IMR-90 (cell line): ENCODE results near the gene DUSP2. TPM values are rescaled to one million over a fixed set of nuclear protein-coding genes. Genes with fewer than 3 reads are reported as not detected.

Experiments
- ATAC-seq: fragments of 200-7000 bp; cut with Tn5 transposase; 2 replicates; pipeline ENCODE4 v1.9.1; 2020; ENCODE audit warnings: low read depth, mild to moderate bottlenecking, moderate library complexity
- BruUV-seq: library from RNA; stranded (reverse); fragments of 400-500 nt; replicated peaks from 2 replicates; lab custom pipeline; 2021; lab: Mats Ljungman, UMichigan
- CTCF ChIA-PET: fragments of 300-600 bp; formaldehyde crosslinking; extraction: SDS; loops from one replicate; lab custom pipeline; 2021; ENCODE audit warnings: antibody characterized with exemption; lab: Yijun Ruan, JAX
- POLR2A ChIA-PET: fragments of 300-600 bp; sonication (Branson Sonifier 250); formaldehyde crosslinking; loops from one replicate; lab custom pipeline; 2022; ENCODE audit warnings: antibody characterized with exemption; ENCODE audit not compliant: unreplicated experiment; lab: Charles Lee
- DNase-seq: peaks from one replicate; pipeline ENCODE4 v3.0.0; 2013
- H2AFZ ChIP-seq: replicated peaks from 2 replicates; pipeline ENCODE3; 2013; ENCODE audit warnings: low read length, mild to moderate bottlenecking; ENCODE audit not compliant: poor library complexity
- H2AK5ac ChIP-seq: 2 replicates; pipeline ENCODE4 v1.6.1; 2013; ENCODE audit warnings: low read depth, low read length, inconsistent platforms
- H2AK9ac ChIP-seq: replicated peaks from 2 replicates; pipeline ENCODE3; 2013; ENCODE audit warnings: mild to moderate bottlenecking, low read depth, low read length, moderate library complexity; ENCODE audit not compliant: poor library complexity
- H2BK120ac ChIP-seq: 2 replicates; pipeline ENCODE4 v1.6.1; 2013; ENCODE audit warnings: low read depth, low read length, inconsistent platforms
- H2BK15ac ChIP-seq: 3 replicates; pipeline ENCODE4 v1.6.1; 2013; ENCODE audit warnings: low read depth, low read length, inconsistent platforms
- H2BK20ac ChIP-seq: 2 replicates; pipeline ENCODE4 v1.6.1; 2013; ENCODE audit warnings: low read depth, mild to moderate bottlenecking, inconsistent platforms, low read length, moderate library complexity
- H2BK5ac ChIP-seq: 2 replicates; pipeline ENCODE4 v1.6.1; 2013; ENCODE audit warnings: mild to moderate bottlenecking, low read depth, low read length, inconsistent platforms; ENCODE audit not compliant: poor library complexity, severe bottlenecking
- H3K14ac ChIP-seq: replicated peaks from 2 replicates; pipeline ENCODE4 v1.6.1; 2013; ENCODE audit warnings: low read depth, low read length, inconsistent platforms
- H3K18ac ChIP-seq: 2 replicates; pipeline ENCODE4 v1.6.1; 2013; ENCODE audit warnings: low read depth, low read length, control low read depth
- H3K23ac ChIP-seq: 2 replicates; pipeline ENCODE4 v1.6.1; 2013; ENCODE audit warnings: low read depth, low read length, inconsistent platforms
- H3K27ac ChIP-seq: 2 replicates; pipeline ENCODE4 v1.5.1; 2013; ENCODE audit warnings: mild to moderate bottlenecking, control low read depth, low read length; ENCODE audit not compliant: insufficient read depth
- H3K27me3 ChIP-seq: 2 replicates; pipeline ENCODE4 v1.6.1; 2013; ENCODE audit warnings: low read length; ENCODE audit not compliant: control insufficient read depth, insufficient read depth
- H3K36me3 ChIP-seq: 2 replicates; pipeline ENCODE4 v1.6.1; 2013; ENCODE audit warnings: low read length, mixed read lengths; ENCODE audit not compliant: control insufficient read depth, insufficient read depth
- H3K4ac ChIP-seq: 2 replicates; pipeline ENCODE4 v1.6.1; 2013; ENCODE audit warnings: low read depth, low read length, inconsistent platforms
- H3K4me1 ChIP-seq: 2 replicates; pipeline ENCODE4 v1.6.1; 2013; ENCODE audit warnings: low read length, mixed read lengths; ENCODE audit not compliant: control insufficient read depth, insufficient read depth
- H3K4me2 ChIP-seq: 2 replicates; pipeline ENCODE4 v1.6.1; 2013; ENCODE audit warnings: low read depth, mild to moderate bottlenecking, control low read depth, low read length, moderate library complexity
- H3K4me3 ChIP-seq: 2 replicates; pipeline ENCODE4 v1.5.1; 2013; ENCODE audit warnings: low read depth, mild to moderate bottlenecking, control low read depth, low read length, moderate library complexity; ENCODE audit not compliant: insufficient read depth
- H3K56ac ChIP-seq: 2 replicates; pipeline ENCODE4 v1.6.1; 2013; ENCODE audit warnings: low read length, inconsistent platforms; ENCODE audit not compliant: insufficient read depth; ENCODE audit errors: extremely low read depth
- H3K79me1 ChIP-seq, 2 experiments: 2 replicates each; pipeline ENCODE4 v1.6.1; 2013; ENCODE audit warnings: low read length in 2 of 2, inconsistent platforms in 1 of 2, low read depth in 1 of 2
- H3K9ac ChIP-seq: 2 replicates; pipeline ENCODE4 v1.6.1; 2013; ENCODE audit warnings: low read depth, low read length, control low read depth
- H3K9me1 ChIP-seq: 2 replicates; pipeline ENCODE4 v1.6.1; 2013; ENCODE audit warnings: low read length, inconsistent platforms; ENCODE audit not compliant: insufficient read depth
- H3K9me3 ChIP-seq: 2 replicates; pipeline ENCODE4 v1.6.1; 2013; ENCODE audit warnings: low read length; ENCODE audit not compliant: control insufficient read depth, insufficient read depth
- H4K20me1 ChIP-seq: 2 replicates; pipeline ENCODE4 v1.6.1; 2013; ENCODE audit warnings: low read length, inconsistent platforms; ENCODE audit not compliant: insufficient read depth
- H4K5ac ChIP-seq: 2 replicates; pipeline ENCODE4 v1.6.1; 2013; ENCODE audit warnings: mild to moderate bottlenecking, low read depth, low read length, control low read depth
- H4K8ac ChIP-seq, 2 experiments: 2 replicates each; pipeline ENCODE4 v1.6.1; 2013; ENCODE audit warnings: low read depth in 2 of 2, low read length in 2 of 2, control low read depth in 1 of 2, inconsistent platforms in 1 of 2
- H4K91ac ChIP-seq: 2 replicates; pipeline ENCODE4 v1.6.1; 2013; ENCODE audit warnings: low read depth, low read length, inconsistent platforms; ENCODE audit not compliant: insufficient read depth
- MXI1 ChIP-seq: IDR thresholded peaks from 2 replicates; pipeline ENCODE4 v1.6.1; 2012; ENCODE audit warnings: low read depth, mild to moderate bottlenecking, low read length, moderate library complexity, borderline replicate concordance
- NFE2L2 ChIP-seq: fragments of 150-350 bp; IDR thresholded peaks from 2 replicates; pipeline ENCODE4 v1.6.1; 2016; ENCODE audit warnings: low read depth, mild to moderate bottlenecking, low read length
- RFX5 ChIP-seq: IDR thresholded peaks from 2 replicates; pipeline ENCODE4 v1.8.0; 2012; ENCODE audit warnings: low read depth, mild to moderate bottlenecking, low read length, moderate library complexity
- WGBS, 2 experiments: methylation state at CpG; one replicate each; pipeline versions ENCODE4 v1.1.5 to v1.1.7; 2013; ENCODE audit warnings: missing lambda C conversion rate in 2 of 2; ENCODE audit not compliant: insufficient read length in 1 of 2; ENCODE audit errors: extremely low coverage in 2 of 2; 5-methylcytosine and 5-hydroxymethylcytosine counted together
- dilution Hi-C: fragments of 300-500 bp; cut with HindIII; formaldehyde crosslinking; loops from one replicate; pipeline ENCODE4 v1.14.3; 2018; ENCODE audit warnings: low sequenced_read_pairs; ENCODE audit not compliant: unreplicated experiment
- in situ Hi-C: fragments of 300-500 bp; cut with MboI; formaldehyde crosslinking; loops from 3 replicates; pipeline ENCODE4 v1.14.3; 2019; ENCODE audit warnings: low sequenced_read_pairs, inconsistent platforms, mixed read lengths
- intact Hi-C: fragments of 100-400 bp; cut with micrococcal nuclease; formaldehyde crosslinking; loops from 2 replicates; pipeline ENCODE4 v1.10.0; 2022
- polyA plus RNA-seq, 3 experiments: library from polyadenylated mRNA; depleted of rRNA; stranded (reverse); fragments of >200 nt; gene quantifications; 2 replicates each; pipeline ENCODE4 v1.2.3, GENCODE V29; 2012; ENCODE audit warnings: low replicate concordance in 1 of 3
- total RNA-seq: library from RNA; depleted of rRNA; stranded (reverse); fragments of >200 nt; gene quantifications from 2 replicates; pipeline ENCODE4 v1.2.3, GENCODE V29; 2012

The DUSP2 gene
- total and polyA plus RNA-seq, 2 of the 4 experiments (the other 2 are of a cell fraction), result 1.8 to 3.8 TPM

DNA sequence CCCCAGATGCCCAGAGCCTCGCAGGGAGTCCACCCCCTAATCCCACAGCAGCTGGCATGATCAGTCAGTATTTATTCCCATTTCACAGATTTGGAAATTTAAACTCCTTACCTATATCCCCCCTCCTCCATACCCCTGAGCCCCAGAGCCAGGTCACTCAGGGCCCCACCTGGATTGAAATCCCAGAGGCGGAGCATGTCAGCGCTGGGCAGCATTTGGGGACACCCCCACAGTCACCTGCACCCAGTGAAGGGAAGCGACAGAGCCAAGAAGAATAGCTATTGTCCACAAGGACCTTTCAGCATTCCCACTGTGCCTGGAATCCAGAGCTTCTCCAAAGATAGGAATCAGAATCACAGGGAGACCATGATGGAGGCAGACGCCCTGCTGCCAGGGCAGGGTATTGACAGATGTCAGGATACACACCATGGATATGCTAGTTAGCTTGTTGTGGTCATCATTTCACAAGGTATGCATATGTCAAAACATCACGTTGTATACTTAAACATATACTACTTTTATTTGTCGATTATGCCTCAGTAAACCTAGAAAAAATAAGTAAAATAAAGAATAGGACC lies 6.0 kb downstream of the DUSP2 start:
- no peak overlapping the region for H2AK5ac ChIP-seq
- H3K14ac ChIP-seq, result no peak overlapping the region
- no peaks in the 10 kb centered on the region for H3K36me3 ChIP-seq
- H3K4ac ChIP-seq, result no peak overlapping the region
- H3K9me1 ChIP-seq, result no peaks in the 10 kb centered on the region
- WGBS, 2 experiments, result 70% methylated on average over 2 of the region's 7 CpGs; no CpG with 5 or more reads in 1 of the 2 experiments
- in situ Hi-C loops (loop anchor here (10.0 kb wide), 1 partner anchor 126 kb away; the partner anchor contains the start of genes CIAO1 and TMEM127), intact Hi-C loops (loop anchor here (2.0 kb wide), 1 partner anchor 370 kb away; no protein-coding TSS in a partner anchor), dilution Hi-C loops (no loop called here)
- peaks cover 0 to under 1% of the 10 kb centered on the region in 2 experiments; a peak in 1 of 4 replicates for H3K79me1 ChIP-seq
- no peak overlapping the region for H2AK9ac ChIP-seq
- TF ChIP-seq RFX5 (no peak), MXI1 (no peak), NFE2L2 (no peak)
- no peak overlapping the region for H3K4me3 ChIP-seq
- BruUV-seq, result no TSS peak
- no peak overlapping the region for H3K18ac ChIP-seq
- DNase-seq (no peak), ATAC-seq (no peak)
- H2BK20ac ChIP-seq, result no peak overlapping the region
- POLR2A ChIA-PET, result no interaction called here
- peaks cover 26% of the 10 kb centered on the region for H3K27me3 ChIP-seq
- no peak overlapping the region for H3K56ac ChIP-seq
- no peak overlapping the region for H2AFZ ChIP-seq
- H2BK120ac ChIP-seq, result no peak overlapping the region
- no peak overlapping the region for H4K8ac ChIP-seq
- no peak overlapping the region for H4K5ac ChIP-seq
- CTCF ChIA-PET, result interaction anchor here (0.7 to 1.2 kb wide), 5 partner anchors 22 to 128 kb away, joined by 3 to 6 read pairs (median 4); no protein-coding TSS in a partner anchor
- no peak overlapping the region for H3K27ac ChIP-seq
- no peak overlapping the region for H3K9ac ChIP-seq
- no peaks in the 10 kb centered on the region; the same call in 1 of the 2 replicates for H4K20me1 ChIP-seq
- no peak overlapping the region for H3K23ac ChIP-seq
- no peak overlapping the region for H2BK5ac ChIP-seq
- H4K91ac ChIP-seq, result no peak overlapping the region
- H3K9me3 ChIP-seq, result no peaks in the 10 kb centered on the region
- no peak overlapping the region for H2BK15ac ChIP-seq
- H3K4me1 ChIP-seq, result no peaks in the 10 kb centered on the region
- H3K4me2 ChIP-seq, result no peak overlapping the region
